ENCODE results near the gene CDAN1.

- no peak for TF ChIP-seq CTCF (IDR thresholded peaks at IDR 0.05)
- no peak for TF ChIP-seq POLR2AphosphoS5 (IDR thresholded peaks at IDR 0.05)
Observed at GRCh38 chr15:42716626-42717025, 20.3 kb downstream of the CDAN1 start.

Measured in transverse colon (tissue), 4 donors.